HG02981 (cell line): ENCODE results near the gene LRRK1.
A peak's percentile ranks its signal among the peaks of the same experiment; 100 is the strongest.

ENCODE experiments used
- ATAC-seq: cut with Tn5 transposase; IDR thresholded peaks from one replicate; pipeline ENCODE4 v1.9.1; 2021; ENCODE audit warnings: mild to moderate bottlenecking, moderate library complexity; ENCODE audit not compliant: unreplicated experiment

The LRRK1 gene

DNA sequence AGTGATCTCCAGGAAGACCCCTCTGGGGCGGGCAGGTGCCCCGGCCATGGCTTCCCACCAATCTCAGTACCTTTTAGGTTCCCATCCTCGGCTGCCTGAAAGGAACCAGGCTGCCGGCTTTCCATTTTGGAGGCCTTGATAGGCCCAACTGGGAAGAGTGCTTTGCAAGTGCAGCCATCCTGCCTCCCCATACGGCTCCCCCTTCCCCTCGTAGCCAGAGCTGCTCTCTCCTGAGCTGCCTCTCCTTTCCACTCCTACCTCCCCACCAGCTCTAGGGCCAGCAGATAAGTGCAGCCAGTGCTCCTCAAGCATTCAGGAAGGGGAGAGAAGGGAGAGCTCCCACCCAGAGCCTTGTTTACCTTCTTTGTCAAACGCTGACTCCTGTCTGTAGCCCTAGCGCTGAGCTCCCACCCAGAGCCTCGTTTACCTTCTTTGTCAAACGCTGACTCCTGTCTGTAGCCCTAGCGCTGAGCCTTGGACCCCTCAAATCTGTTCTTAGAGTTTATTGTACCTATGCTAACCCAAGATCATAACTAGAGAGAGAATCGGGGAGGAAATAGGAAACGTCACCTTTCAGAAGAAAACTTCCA is 133.0 kb downstream of the LRRK1 start:
- no peak for ATAC-seq

DNA sequence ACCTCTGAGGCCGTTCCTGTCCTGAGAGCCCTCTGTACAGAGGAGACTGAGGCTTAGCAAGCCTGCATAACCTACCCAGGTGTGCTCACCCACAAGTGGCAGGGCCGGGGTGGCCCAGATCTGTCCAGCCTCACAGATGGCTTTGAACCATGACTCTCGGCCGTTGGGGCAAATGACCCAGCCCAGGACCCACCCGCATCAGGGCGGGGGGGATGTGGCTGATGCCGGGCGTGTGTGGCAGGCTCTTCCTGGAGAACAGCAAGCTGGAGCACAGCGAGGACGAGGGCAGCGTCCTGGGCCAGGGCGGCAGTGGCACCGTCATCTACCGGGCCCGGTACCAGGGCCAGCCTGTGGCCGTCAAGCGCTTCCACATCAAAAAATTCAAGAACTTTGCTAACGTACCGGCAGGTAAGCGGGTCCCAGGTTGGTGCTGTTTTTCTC is 133.5 kb downstream of the LRRK1 start:
- no peak for ATAC-seq

DNA sequence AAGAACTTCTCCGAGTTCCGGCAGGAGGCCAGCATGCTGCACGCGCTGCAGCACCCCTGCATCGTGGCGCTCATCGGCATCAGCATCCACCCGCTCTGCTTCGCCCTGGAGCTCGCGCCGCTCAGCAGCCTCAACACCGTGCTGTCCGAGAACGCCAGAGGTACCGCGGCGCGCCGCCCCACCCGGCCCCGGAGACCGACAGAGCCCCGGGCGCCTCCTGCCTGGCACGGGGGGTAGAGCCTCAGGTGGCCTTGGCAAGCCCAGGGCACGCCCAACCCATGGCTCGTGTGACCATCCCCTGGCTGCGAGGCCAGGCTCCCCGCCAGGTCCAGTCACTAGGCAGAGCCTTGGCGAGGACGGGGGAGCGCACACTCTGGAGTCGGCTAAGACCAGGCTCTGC is 134.1 kb downstream of the LRRK1 start:
- ATAC-seq: no peak

DNA sequence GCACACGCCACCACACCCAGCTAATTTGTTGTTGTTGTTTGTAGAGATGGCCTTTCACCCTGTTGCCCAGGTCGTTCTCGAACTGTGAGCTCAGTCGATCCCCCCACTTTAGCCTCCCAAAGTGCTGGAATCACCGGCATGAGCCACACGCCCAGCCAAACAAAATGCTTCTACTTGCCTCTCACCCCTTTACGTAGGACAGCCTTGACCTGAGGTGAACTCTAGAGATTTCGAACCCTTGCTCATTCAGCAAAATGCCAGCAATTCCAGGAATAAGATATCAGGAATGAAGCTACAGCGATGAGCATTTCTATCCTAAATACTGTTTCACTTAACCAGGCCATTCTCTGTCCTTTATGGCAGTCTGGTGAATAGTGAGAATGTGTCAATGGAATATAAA is 135.0 kb downstream of the LRRK1 start:
- ATAC-seq: no peak

DNA sequence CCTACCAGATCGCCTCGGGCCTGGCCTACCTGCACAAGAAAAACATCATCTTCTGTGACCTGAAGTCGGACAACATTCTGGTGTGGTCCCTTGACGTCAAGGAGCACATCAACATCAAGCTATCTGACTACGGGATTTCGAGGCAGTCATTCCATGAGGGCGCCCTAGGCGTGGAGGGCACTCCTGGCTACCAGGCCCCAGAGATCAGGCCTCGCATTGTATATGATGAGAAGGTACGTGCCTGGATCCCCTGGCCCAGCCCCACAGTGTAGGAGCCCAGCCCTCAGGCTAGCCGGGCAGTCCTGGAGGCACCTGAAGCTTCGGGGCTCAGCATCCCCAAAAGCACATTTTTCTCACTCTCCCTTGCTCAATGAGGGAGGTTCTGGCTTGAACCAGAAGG is 135.8 kb downstream of the LRRK1 start:
- ATAC-seq: no peak

DNA sequence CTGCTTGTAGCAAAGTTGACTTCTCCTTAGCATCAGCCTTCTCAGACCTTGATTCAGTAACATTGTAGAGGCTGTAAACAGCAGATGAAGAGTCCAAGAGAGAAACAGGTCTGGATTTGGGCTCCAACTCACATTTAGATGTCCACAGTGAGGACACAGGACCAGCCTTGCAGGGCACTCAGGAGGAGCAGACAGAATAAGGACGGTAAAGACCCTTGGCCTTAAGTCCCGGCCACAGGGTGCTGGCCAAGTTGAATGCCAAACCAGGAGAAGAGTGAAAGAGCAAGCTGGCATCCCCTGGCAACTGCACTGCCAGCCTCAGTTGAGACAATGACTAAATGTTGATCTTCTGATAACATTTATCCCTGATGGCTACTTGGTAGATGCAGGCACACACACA is 136.3 kb downstream of the LRRK1 start:
- no peak for ATAC-seq

DNA sequence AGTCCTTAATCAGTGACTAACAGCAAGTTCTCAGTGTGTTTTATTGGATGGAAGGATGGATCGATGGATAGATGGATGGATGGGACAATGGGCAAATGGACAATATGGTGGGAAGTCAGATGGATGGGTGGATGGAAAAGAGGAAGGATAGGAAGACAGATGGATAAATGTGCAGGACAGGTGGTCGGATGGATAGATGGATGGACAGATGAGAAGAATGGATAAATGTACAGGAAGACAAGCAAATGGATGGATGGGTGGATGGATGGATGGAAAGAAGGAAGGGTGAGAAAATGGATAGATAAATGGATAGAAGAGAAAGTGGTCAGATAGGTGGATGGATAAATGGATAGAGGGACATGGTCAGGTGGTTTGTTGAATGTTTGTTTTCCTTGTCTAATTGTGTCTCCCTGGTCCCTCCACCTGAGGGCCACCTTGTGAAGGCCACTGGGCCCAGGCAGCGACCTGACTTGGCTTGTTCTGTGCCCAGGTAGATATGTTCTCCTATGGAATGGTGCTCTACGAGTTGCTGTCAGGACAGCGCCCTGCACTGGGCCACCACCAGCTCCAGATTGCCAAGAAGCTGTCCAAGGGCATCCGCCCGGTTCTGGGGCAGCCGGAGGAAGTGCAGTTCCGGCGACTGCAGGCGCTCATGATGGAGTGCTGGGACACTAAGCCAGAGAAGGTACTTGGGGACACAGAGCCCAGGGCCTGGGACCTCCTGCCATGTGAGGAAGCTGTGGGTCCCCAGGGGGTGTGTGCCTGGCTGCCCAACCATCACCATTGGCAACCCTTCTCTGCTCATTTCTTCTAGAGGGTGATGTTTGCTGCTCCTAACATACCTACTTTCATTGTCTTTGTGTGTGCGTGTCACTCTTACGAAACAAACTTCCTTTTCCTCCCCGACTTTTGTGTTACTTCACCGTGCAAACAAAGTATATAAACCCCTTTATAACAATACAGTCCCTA is 137.5 kb downstream of the LRRK1 start:
- ATAC-seq: no peak

DNA sequence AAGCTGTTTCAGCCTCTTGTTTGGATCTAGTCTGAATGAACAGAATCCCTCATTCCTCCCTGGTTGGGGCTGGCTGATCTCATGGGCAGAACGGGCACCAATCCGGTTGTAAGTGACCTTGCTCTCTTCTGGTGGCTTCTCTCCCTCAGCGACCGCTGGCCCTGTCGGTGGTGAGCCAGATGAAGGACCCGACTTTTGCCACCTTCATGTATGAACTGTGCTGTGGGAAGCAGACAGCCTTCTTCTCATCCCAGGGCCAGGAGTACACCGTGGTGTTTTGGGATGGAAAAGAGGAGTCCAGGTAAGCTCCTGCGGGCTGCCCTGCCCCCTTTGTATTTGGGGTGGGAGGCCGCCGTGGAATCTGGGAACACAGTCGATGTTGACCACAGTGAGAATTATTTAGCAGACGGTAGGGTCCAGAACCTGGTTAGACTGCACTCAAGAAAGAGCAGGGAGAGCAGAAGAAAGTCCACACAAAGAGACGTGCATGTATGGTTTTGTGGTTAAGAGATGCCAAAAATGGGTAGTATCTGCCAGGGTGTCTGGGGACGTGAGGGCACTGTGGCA is 138.8 kb downstream of the LRRK1 start:
- ATAC-seq: no peak

DNA sequence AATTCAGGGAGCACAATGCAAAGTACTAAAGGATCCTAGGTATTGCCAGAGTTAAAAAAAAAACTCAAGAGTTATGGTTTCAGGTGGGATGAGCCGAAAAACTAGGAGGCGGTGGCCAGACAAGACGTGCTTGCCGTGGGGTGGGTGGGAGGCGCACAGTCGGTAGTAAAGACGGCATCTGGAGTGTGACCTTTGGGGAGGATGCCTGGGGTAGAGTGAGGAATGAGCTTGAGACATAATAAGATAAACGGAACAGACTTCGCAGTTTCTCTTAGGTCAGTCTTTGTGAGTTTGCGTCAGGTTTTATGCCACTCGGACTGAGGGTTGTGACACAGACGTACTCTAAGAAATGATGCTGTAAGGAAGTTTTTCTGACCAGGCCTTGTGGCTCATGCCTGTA is 139.6 kb downstream of the LRRK1 start:
- no peak for ATAC-seq

DNA sequence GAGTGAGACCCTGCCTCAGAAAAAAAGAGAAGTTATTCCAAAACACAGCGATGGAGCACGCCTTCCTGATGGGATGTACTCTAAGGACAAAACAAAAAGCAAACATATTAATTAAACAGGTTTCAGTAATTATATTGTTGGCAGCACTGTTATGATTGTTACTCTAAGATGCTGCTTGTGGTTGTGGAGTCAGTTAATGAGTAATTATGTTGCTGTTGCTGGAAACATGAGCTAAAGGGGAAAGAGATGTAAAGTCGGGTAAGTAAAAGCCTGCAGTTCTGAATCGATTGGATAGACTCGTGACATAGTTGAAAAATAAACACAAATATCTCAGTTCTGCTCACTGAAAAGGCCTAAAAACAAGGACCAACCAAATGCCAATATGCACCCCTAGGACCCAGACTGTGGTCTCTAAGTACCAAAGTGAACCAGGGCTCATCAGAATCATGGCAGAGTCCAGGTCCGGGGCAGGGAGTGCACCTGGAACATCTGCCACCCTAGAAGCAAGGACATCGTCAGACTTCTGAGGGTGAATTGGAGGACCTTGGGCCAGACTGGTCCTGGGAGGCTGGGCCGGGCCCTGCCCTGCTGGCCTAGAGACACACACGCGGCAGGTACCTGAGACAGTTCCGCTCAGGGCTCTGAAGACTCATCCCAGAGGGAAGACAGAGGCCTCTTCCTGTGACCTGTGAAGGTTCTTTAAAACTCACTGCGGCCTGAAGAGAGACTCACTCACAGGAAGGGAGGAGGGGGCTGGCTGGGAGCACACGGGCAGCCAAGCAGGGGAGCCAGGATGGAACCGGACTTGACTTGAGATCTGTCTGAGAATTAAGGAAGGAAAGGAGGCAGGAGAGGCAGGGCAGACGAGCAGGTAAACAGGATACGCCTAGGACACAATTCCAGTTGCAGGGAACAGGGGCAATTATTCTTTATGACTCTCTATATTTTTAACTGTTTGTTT is 140.5 kb downstream of the LRRK1 start:
- no peak for ATAC-seq

DNA sequence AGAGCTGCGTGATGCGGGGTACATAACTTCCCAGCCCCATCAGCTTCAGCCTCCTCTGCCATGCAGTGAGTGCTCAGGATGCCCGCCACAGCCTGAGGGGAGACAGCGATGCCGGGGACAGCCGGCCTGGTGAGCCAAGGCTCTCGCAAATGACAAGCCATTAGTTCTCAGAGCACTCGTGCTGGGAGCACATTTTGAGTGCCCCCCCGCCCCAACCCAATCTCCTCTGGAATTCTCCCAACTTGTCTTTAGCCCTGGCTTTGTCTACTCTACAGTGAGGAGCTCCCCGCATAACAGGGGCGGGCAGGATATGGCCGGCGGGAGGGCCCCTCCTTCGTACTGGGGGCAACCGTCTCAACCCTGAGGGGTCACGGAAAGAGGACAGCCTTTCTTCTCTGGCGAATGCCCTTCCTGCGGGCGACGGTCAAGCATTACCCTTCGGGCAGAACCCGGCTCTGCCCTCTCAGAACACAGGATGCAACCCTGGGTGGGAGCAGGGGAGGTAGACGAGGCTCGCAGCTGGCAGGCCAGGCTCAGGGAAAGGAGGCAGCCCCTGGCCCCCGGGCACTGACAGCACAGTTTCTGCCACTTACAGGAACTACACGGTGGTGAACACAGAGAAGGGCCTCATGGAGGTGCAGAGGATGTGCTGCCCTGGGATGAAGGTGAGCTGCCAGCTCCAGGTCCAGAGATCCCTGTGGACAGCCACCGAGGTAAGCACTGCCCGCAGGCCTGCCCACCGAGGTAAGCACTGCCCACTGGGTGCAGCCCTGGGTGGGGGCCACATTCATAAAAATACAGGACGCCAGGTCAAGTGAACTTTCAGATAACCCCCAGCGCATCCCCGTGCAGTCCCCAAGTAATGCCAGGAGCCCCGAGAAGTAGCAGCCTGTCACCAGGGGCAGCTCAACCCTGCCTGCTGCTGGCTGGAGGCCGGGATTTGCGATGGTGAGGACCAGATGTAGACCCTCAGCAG is 141.7 kb downstream of the LRRK1 start:
- no peak for ATAC-seq

DNA sequence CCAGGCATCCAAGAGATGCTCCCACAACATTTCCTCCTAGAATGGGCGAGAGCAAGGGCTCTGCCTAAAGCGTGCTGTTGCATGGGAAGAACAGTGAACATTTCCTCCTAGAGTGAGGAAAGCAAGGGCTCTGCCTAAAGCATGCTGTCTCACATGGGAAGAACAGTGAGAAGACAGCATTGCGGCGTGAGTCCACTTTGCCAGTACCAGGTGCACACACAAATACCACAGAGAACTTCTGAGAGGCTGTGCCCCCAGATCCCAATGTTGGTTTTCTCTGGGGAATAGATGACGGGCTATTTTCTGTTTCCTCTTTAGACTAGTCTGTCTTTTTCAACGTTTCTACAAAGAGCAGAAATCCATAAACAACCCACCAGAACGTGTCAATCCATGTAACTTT is 142.9 kb downstream of the LRRK1 start:
- no peak for ATAC-seq

DNA sequence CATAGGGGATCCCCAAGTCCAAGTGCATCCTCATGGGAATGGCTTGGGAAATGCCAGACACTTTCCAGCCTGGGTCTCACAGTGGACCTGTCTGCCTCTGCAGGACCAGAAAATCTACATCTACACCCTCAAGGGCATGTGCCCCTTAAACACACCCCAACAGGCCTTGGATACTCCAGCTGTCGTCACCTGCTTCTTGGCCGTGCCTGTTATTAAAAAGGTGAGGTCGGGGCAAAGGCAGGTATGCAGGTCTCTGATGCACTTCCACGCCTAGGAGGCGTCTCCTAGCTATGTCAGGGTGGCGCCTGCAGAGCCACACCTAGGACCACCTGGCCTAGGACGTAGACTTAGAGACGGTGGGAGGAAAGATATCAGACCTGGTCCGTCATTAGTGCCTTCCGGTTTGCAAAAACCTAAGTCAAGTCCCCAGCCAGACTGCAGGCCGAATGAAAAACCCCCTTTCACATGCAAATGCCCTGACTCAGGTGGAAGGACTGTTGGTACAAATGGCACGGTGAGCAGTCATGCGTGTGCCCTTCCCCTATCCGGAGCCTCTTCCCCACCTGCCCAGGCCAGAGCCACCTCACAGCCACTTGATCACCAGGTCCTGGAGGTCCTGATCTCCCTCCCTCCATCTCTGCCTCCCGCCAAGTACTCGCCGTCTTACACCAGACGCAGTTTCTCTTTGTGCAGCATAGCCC is 143.5 kb downstream of the LRRK1 start:
- ATAC-seq: peak; percentile 41

DNA sequence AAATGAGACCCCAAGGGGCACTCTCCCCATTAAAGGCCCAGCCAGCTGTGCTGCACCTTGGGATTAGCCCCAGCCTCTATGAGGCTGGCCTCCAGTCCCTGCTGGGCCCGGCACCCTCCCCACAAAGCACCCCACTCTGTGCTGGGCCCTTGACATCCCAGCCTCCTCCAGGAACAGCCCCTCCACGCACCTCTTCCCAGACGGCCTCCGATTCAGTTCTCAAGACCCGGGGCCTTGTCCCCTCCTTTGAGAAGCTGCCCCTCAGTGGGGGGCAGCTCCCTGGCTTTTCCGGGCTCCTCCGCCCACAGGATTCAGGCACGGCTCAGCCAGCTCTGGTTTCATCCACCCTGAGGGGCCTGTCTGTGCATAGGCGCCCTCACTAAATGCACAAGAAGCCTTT is 144.1 kb downstream of the LRRK1 start:
- ATAC-seq: no peak

DNA sequence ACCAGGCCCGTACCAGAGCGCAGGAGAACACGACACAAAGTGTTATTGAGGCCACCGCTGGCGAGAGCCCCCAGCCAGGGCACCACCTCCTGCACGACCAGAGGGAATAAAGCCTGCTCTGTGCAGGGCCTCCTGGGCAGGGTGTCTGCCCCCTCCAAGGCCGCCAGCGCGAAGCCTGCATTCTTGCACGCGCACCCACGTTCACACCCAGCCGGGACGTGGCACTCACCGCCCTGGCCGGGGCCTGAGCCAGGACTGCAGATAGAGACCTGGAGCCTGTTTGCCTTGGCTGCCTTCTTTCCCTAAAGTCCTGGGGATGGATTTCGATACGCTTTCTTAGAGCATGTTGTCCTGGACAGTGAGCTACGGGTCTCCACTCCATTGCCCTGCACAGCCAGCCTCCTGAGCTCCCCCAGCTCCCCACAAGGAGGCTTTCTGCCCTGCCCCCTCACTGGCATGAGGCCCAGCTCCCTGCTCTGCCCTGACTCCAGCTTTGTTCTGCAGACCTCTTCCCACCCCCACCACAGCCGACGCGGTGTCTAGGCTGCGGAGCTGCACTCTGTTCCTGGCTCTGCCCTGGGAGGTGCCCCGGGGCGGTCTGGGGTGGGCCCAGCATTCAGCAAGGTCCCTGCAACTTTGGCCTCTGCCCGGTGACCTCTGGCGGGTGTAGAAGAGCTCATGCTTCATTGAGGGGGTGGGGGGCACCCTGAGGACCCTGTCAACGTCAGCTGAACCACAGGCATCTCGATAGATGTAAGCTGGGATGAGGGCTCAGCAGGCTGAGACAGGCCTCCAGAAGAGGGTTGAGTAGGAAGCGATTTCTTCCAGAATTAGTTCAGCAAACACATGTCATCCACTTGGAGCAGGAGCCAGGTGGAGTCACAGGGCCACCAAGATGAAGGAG is 145.0 kb downstream of the LRRK1 start:
- ATAC-seq: no peak

DNA sequence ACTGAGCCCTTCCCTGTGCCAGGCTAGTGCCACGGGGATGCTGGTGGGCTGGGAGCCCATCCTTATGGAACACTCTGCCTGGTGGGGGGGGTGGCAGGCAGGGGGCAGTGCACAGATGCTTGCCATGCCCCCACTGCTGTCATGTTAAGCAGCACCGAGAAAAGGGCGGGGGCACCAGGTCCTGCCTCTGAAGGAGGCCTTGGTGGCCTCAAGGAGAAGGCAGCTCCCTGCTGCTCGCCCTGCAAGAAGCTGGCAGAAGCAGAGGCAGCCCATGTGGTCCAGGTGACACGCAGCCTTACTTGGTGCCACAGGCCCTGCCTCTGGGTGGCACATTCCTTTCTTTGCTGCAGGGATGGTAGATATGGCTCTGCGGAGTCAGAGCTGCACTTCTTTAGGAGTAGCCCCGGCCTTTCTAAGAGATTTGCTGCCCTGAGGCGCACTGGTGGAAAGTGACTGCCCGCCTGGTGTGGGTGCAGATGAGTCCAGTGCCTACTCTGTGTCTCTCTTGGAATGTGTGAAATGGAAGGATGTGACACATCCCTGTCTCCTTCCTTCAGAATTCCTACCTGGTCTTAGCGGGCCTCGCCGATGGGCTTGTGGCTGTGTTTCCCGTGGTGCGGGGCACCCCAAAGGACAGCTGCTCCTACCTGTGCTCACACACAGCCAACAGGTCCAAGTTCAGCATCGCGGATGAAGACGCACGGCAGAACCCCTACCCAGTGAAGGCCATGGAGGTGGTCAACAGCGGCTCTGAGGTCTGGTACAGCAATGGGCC is 145.8 kb downstream of the LRRK1 start:
- no peak for ATAC-seq

DNA sequence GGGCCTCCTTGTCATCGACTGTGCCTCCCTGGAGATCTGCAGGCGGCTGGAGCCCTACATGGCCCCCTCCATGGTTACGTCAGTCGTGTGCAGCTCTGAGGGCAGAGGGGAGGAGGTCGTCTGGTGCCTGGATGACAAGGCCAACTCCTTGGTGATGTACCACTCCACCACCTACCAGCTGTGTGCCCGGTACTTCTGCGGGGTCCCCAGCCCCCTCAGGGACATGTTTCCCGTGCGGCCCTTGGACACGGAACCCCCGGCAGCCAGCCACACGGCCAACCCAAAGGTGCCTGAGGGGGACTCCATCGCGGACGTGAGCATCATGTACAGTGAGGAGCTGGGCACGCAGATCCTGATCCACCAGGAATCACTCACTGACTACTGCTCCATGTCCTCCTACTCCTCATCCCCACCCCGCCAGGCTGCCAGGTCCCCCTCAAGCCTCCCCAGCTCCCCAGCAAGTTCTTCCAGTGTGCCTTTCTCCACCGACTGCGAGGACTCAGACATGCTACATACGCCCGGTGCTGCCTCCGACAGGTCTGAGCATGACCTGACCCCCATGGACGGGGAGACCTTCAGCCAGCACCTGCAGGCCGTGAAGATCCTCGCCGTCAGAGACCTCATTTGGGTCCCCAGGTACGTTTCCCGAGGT is 146.5 kb downstream of the LRRK1 start:
- ATAC-seq: no peak
